Epithelial cell of proximal tubule (primary cell): ENCODE measurements around the gene KRTAP4-9. TPM values are rescaled to one million over a fixed set of nuclear protein-coding genes. Genes with fewer than 3 reads are reported as not detected.
A peak's percentile ranks its signal among the peaks of the same experiment; 100 is the strongest.
"Not testable (repeated sequence)": the region's sequence is repeated elsewhere in the genome, so short reads cannot be mapped to it uniquely, and the experiment has no call there.

ENCODE experiments used
- DNase-seq: peaks from one replicate; pipeline ENCODE4 v3.0.0-alpha.2; 2011; ENCODE audit warnings: low read depth
- H3K4me3 ChIP-seq: 2 replicates; pipeline ENCODE4 v1.5.1; 2011; ENCODE audit warnings: low read depth, mild to moderate bottlenecking, low read length
- total RNA-seq: library from RNA; depleted of rRNA; stranded (reverse); fragments of >200 nt; gene quantifications from 2 replicates; pipeline ENCODE4 v1.2.3, GENCODE V29; 2015
- TF ChIP-seq, protein P1 (sequence below): conservative IDR thresholded peaks from 2 replicates; pipeline ENCODE4 v1.5.1; 2012; ENCODE audit warnings: low read depth, mild to moderate bottlenecking, low read length

Gene KRTAP4-9
- total RNA-seq, 1 donor from 2014 or later, result not detected

DNA sequence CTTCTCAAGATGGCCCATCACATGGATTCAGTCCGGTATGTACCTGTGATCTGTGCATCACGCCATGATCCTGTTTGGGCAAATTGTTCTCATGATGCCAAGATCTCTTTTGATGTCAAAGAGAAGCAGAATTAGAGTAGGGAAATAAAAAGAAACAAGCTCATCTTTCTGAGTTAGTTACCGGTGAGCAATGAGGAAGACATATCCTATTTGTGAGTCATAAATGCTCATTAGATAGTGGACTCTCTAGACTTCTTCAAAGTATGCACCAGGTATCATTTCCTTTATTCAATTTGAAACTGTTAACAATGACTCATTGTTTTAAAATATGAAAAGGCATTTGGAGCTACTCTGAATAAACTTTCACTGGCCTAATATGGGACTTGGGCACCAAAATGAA, 26.8 kb downstream of the KRTAP4-9 start:
- H3K4me3 ChIP-seq, result no peak overlapping the region
- no peak for DNase-seq
- TF ChIP-seq, protein P1, sequence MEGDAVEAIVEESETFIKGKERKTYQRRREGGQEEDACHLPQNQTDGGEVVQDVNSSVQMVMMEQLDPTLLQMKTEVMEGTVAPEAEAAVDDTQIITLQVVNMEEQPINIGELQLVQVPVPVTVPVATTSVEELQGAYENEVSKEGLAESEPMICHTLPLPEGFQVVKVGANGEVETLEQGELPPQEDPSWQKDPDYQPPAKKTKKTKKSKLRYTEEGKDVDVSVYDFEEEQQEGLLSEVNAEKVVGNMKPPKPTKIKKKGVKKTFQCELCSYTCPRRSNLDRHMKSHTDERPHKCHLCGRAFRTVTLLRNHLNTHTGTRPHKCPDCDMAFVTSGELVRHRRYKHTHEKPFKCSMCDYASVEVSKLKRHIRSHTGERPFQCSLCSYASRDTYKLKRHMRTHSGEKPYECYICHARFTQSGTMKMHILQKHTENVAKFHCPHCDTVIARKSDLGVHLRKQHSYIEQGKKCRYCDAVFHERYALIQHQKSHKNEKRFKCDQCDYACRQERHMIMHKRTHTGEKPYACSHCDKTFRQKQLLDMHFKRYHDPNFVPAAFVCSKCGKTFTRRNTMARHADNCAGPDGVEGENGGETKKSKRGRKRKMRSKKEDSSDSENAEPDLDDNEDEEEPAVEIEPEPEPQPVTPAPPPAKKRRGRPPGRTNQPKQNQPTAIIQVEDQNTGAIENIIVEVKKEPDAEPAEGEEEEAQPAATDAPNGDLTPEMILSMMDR, result no peak

GRCh38 chr17:41133880-41134735, 28.9 kb downstream of the KRTAP4-9 start:
- H3K4me3 ChIP-seq, result no peak overlapping the region

GRCh38 chr17:41139865-41140264, 34.7 kb downstream of the KRTAP4-9 start:
- not testable (repeated sequence) for DNase-seq, H3K4me3 ChIP-seq

More at GRCh38 chr17:41133880-41134735, 28.9 kb downstream of the KRTAP4-9 start:
- DNase-seq, result no peak
- TF ChIP-seq, protein P1, result no peak

- DNase-seq, result peak; percentile 76
- TF ChIP-seq, protein P1, result no peak
These were observed 35.4 kb downstream of the KRTAP4-9 start, which contains the start of gene KRTAP4-6 for GRCh38 chr17:41140360-41141131. TSS of gene KRTAP4-6 (minus strand) at chr17:41140544. CDS start at chr17:41140487, 57 bp downstream.

DNA sequence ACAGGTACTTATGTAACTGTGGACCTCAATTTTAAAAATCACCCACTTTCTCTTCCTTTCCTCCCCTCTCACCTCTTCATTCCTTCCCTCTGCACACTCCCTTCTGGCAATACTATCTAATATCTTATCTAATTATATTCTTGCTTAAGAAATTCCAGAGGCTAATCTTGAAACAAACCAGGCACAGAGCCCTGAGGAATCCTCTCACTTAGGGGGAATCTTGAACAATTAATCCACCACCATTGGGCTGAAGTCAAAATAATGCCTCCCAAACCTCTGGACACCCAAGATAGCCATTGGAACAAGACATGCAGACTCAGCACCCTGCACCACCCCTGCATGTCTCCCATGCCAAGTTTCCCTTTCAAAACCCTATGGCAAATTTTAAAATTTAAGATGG, 36.2 kb downstream of the KRTAP4-9 start:
- DNase-seq, result no peak
- TF ChIP-seq, protein P1, result no peak
- no peak overlapping the region for H3K4me3 ChIP-seq

More at GRCh38 chr17:41140360-41141131, 35.4 kb downstream of the KRTAP4-9 start, which contains the start of gene KRTAP4-6:
- no peak within 1 kb of the TSS for H3K4me3 ChIP-seq

DNA sequence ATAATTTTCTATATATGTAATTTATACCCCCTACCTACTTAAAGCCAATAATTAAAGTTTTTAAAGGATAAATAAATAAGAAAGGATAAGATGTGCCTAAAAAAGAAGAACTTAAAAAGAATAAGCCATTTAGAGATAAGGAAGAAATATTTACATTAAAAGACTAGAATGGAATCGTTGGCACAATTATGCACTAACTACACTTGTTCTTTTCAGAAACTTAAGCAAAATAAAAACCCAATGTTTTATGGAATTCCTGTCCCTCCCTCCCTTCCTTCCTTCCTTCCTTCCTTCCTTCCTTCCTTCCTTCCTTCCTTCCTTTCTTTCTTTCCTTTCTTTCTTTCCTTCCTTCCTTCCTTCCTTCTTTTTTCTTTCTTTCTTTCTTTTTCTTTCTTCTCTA, 39.7 kb downstream of the KRTAP4-9 start:
- H3K4me3 ChIP-seq, result no peak overlapping the region
- no peak for DNase-seq
- TF ChIP-seq, protein P1, result no peak

GRCh38 chr17:41145261-41145660, 40.1 kb downstream of the KRTAP4-9 start:
- DNase-seq, result no peak
- TF ChIP-seq, protein P1, result no peak
- H3K4me3 ChIP-seq, result no peak overlapping the region
